ENCODE results near the gene PLA2G6.

PLA2G6 gene

DNA sequence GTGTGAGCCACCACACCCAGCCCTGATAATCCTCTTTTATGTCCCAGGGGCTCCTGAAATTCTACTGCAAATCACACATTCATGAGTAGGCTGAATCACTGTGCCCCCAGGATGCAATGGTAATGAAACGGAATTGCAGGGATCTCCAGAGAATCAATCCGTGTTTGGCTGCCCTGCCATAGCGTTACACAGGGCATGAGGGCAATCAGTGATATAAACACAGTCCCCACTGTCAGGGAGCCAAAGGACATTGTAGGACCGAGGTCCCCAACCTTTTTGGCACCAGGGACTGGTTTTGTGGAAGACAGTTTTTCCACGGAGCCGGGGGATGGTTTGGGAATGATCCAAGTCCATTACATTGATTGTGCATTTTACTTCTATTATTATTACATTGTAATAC is 9.0 kb upstream of the PLA2G6 start:
- no peaks in the 10 kb centered on the region for H3K79me2 ChIP-seq (ENCODE audit: insufficient read depth, low read depth)
- H3K27ac ChIP-seq: no peak overlapping the region
- no peaks in the 10 kb centered on the region for H4K20me1 ChIP-seq (ENCODE audit: insufficient read depth)
- no peak overlapping the region for H3K4me2 ChIP-seq
- H3K9ac ChIP-seq: no peak overlapping the region
- H3K4me1 ChIP-seq (ENCODE audit: low read depth, poor library complexity, severe bottlenecking): peaks cover 22% of the 10 kb centered on the region
- H2AFZ ChIP-seq (ENCODE audit: low read depth): no peak overlapping the region
- no peaks in the 10 kb centered on the region for H3K36me3 ChIP-seq (ENCODE audit: insufficient read depth)
- no peak overlapping the region for H3K4me3 ChIP-seq (IDR thresholded peaks at IDR 0.05; ENCODE audit: insufficient read depth, low read depth, low read length)
- TF ChIP-seq, protein P1, sequence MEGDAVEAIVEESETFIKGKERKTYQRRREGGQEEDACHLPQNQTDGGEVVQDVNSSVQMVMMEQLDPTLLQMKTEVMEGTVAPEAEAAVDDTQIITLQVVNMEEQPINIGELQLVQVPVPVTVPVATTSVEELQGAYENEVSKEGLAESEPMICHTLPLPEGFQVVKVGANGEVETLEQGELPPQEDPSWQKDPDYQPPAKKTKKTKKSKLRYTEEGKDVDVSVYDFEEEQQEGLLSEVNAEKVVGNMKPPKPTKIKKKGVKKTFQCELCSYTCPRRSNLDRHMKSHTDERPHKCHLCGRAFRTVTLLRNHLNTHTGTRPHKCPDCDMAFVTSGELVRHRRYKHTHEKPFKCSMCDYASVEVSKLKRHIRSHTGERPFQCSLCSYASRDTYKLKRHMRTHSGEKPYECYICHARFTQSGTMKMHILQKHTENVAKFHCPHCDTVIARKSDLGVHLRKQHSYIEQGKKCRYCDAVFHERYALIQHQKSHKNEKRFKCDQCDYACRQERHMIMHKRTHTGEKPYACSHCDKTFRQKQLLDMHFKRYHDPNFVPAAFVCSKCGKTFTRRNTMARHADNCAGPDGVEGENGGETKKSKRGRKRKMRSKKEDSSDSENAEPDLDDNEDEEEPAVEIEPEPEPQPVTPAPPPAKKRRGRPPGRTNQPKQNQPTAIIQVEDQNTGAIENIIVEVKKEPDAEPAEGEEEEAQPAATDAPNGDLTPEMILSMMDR (conservative IDR thresholded peaks at IDR 0.05; ENCODE audit: low read depth, low read length): no peak
- no peaks in the 10 kb centered on the region for H3K27me3 ChIP-seq (ENCODE audit: insufficient read depth, low read depth)

DNA sequence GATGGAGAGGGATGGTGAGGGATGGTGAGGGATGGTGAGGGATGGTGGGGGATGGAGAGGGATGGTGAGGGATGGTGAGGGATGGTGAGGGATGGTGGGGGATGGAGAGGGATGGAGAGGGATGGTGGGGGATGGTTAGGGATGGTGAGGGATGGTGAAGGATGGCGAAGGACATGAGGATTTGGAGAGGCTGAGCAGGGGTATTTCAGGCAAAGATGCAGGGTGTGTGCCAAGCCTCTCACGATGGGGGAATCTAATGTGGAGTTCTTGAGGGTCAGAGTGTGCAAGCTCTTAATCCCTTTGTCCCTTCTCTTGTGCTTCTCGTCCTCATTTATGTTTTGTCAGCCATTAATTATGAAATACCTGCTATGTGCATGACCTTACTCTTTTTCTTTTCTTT is 7.5 kb upstream of the PLA2G6 start:
- TF ChIP-seq, protein P1 (conservative IDR thresholded peaks at IDR 0.05; ENCODE audit: low read depth, low read length): no peak
- Histone ChIP-seq H3K79me2 (ENCODE audit: insufficient read depth, low read depth) (no peaks in the 10 kb centered on the region), H3K4me2 (no peak overlapping the region), H3K36me3 (ENCODE audit: insufficient read depth) (no peaks in the 10 kb centered on the region), H4K20me1 (ENCODE audit: insufficient read depth) (no peaks in the 10 kb centered on the region), H2AFZ (ENCODE audit: low read depth) (no peak overlapping the region), H3K9ac (no peak overlapping the region), H3K4me1 (ENCODE audit: low read depth, poor library complexity, severe bottlenecking) (peaks cover 7% of the 10 kb centered on the region), H3K4me3 (IDR thresholded peaks at IDR 0.05; ENCODE audit: insufficient read depth, low read depth, low read length) (no peak overlapping the region), H3K27me3 (ENCODE audit: insufficient read depth, low read depth) (no peaks in the 10 kb centered on the region), H3K27ac (no peak overlapping the region)

DNA sequence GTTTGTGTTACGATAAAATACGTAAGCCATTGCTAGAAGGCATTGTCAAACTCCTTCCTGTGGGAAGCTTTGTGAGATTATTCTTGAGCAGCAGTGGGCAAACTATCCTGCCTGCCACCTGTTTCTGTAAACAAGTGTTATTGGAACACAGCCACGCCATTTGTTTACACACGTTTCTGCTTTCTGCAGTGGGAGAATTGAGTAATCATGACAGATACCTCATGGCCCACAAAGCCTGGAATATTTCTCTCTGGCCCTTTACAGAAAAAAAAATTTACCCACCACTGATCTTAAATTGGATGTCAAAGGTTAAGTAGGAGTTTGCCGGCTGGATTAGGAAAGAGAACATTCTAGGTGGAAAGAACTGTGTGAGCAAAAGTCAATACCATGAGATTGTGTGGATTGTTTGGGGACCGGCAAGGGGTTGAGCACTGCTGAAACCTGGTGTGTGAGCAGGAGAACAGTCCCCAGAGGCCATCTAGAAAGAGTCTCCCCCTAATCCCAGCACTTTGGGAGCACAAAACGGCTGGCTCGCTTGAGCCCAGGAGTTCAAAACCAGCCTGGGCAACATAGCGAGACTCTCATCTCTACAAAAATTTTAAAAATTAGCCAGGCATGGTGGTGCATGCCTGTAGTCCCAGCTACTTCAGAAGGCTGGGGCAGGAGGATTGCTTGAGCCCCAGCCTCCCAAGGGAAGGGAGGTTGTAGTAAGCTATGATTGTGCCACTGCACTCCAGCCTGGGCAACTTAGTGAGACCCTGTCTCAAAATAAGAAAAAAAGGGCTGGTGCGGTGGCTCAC is 6.0 kb upstream of the PLA2G6 start:
- H3K4me3 ChIP-seq (IDR thresholded peaks at IDR 0.05; ENCODE audit: insufficient read depth, low read depth, low read length): no peak overlapping the region
- H3K79me2 ChIP-seq (ENCODE audit: insufficient read depth, low read depth): no peaks in the 10 kb centered on the region
- H3K27ac ChIP-seq: no peak overlapping the region
- no peaks in the 10 kb centered on the region for H4K20me1 ChIP-seq (ENCODE audit: insufficient read depth)
- no peak overlapping the region for H3K9ac ChIP-seq
- TF ChIP-seq, protein P1 (conservative IDR thresholded peaks at IDR 0.05; ENCODE audit: low read depth, low read length): no peak
- H2AFZ ChIP-seq (ENCODE audit: low read depth): no peak overlapping the region
- no peak overlapping the region for H3K4me2 ChIP-seq
- H3K27me3 ChIP-seq (ENCODE audit: insufficient read depth, low read depth): no peaks in the 10 kb centered on the region
- H3K4me1 ChIP-seq (ENCODE audit: low read depth, poor library complexity, severe bottlenecking): peaks cover 2% of the 10 kb centered on the region
- H3K36me3 ChIP-seq (ENCODE audit: insufficient read depth): no peaks in the 10 kb centered on the region

DNA sequence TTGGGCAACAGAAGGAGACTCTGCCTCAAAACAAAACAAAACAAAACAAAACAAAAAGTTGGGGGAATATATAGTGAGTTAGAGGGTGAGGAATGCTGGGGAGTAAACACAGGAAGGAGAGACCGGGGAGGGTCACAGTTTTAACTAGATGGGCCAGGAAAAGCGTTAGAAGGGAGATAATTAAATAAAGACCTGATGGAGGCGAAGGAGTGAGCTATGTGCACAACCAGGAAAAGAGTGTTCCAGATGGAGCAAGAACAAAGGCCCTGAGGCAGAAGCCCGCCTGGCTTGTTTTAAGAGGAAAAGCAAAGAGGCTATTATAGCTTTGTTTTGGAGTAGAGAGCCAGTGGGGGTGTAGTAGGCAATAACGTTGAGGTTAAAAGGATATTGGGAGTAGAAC is 4.8 kb upstream of the PLA2G6 start:
- Histone ChIP-seq H3K4me2 (no peak overlapping the region), H4K20me1 (ENCODE audit: insufficient read depth) (no peaks in the 10 kb centered on the region), H3K4me1 (ENCODE audit: low read depth, poor library complexity, severe bottlenecking) (peaks cover 9% of the 10 kb centered on the region), H3K79me2 (ENCODE audit: insufficient read depth, low read depth) (no peaks in the 10 kb centered on the region), H3K27me3 (ENCODE audit: insufficient read depth, low read depth) (no peaks in the 10 kb centered on the region), H3K27ac (no peak overlapping the region), H3K9ac (no peak overlapping the region), H3K36me3 (ENCODE audit: insufficient read depth) (no peaks in the 10 kb centered on the region), H2AFZ (ENCODE audit: low read depth) (no peak overlapping the region), H3K4me3 (IDR thresholded peaks at IDR 0.05; ENCODE audit: insufficient read depth, low read depth, low read length) (no peak overlapping the region)
- TF ChIP-seq, protein P1 (conservative IDR thresholded peaks at IDR 0.05; ENCODE audit: low read depth, low read length): no peak
